ENCODE data around the gene PTPRH. TPM values are rescaled to one million over a fixed set of nuclear protein-coding genes. Genes with fewer than 3 reads are reported as not detected.

PTPRH gene
- total and polyA plus RNA-seq, 9 of the 15 experiments (the other 6 are each of a cell fraction or from before 2014, with no cell fraction given): 0.87 to 34.3 (median 22.7) TPM

DNA sequence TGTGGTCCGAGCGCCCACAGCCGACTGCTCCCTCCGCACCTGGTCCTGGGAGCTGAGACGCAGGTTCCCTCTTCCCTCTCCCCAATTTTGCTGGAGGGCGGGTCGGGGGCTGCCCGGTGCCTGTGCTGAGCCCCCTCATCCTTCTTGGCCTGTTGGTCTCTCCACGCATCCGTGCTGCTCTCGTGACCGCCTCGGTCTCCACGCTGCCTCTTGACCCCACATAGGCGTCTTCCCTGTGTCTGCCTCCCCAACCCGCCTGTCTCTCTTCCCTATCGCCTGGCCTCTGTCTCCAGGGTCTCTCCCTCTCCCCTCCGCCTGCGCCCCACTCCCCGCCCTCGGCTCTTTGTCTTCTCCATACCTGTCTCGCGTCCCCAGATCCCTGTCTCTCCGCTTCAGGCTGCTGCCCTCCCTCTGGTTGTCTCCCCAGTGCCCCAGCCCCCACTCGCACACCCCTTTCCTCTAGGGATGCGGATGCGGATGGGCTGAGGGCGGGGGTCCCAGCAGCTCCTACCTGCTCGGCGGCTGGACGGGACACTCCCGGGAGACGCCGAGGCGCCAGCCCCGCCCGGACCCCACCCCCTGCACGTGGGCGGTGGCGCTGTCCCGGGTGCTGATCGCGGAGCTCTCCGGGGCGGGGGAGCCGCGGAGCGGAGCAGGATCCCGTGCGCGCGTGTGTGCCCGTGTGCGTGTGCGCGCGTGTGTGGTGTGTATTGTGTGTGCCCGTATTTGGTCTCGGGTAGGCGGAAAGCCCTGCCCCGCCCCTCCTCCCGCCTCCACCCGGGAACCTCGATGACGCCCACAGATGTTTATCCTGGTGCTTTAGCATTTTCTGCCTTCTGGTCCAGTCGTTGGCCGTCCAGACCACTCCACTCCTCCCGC, 29.5 kb downstream of the PTPRH start, which contains the start of gene SYT5 (continued):
- TF ChIP-seq ARID1B (IDR thresholded peaks at IDR 0.05) (no peak), ILK (tag; IDR thresholded peaks at IDR 0.05; ENCODE audit: borderline replicate concordance, low read depth) (no peak), ZNF133 (CRISPR knock-in tag; IDR thresholded peaks at IDR 0.05) (no peak), NCOA4 (IDR thresholded peaks at IDR 0.05; ENCODE audit: partially characterized antibody) (no peak), NCOA2 (IDR thresholded peaks at IDR 0.05; ENCODE audit: partially characterized antibody in 2 of 2) (no peak), PHTF2 (CRISPR knock-in tag; IDR thresholded peaks at IDR 0.05) (no peak), NELFE (IDR thresholded peaks at IDR 0.05; ENCODE audit: insufficient read depth, insufficient read length) (no peak), PYGO2 (tag; IDR thresholded peaks at IDR 0.05) (no peak), IRF9 (tag; IDR thresholded peaks at IDR 0.05) (no peak), JUNB (CRISPR knock-in tag; conservative IDR thresholded peaks at IDR 0.05) (no peak), PRDM10 (IDR thresholded peaks at IDR 0.05; ENCODE audit: partially characterized antibody) (no peak), NR2C1 (IDR thresholded peaks at IDR 0.05) (no peak), NR2C1 (tag; IDR thresholded peaks at IDR 0.05) (no peak), ZNF316 (IDR thresholded peaks at IDR 0.05) (no peak), FOSL1 (tag; conservative IDR thresholded peaks at IDR 0.05) (no peak), ZZZ3 (IDR thresholded peaks at IDR 0.05) (no peak), IRF2 (CRISPR knock-in tag; IDR thresholded peaks at IDR 0.05) (no peak), ETS2 (tag; IDR thresholded peaks at IDR 0.05; ENCODE audit: borderline replicate concordance, poor library complexity, severe bottlenecking) (no peak)
- TF ChIP-seq, protein P1, sequence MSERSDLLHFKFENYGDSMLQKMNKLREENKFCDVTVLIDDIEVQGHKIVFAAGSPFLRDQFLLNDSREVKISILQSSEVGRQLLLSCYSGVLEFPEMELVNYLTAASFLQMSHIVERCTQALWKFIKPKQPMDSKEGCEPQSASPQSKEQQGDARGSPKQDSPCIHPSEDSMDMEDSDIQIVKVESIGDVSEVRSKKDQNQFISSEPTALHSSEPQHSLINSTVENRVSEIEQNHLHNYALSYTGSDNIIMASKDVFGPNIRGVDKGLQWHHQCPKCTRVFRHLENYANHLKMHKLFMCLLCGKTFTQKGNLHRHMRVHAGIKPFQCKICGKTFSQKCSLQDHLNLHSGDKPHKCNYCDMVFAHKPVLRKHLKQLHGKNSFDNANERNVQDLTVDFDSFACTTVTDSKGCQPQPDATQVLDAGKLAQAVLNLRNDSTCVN (CRISPR knock-in tag; IDR thresholded peaks at IDR 0.05): no peak

Data from K562 (cell line).